RWPE2 (cell line): ENCODE results near the gene SCD5.

Experiments
- ATAC-seq: fragments of 200-7000 bp; cut with Tn5 transposase; 3 replicates; pipeline ENCODE4 v1.9.1; 2021; ENCODE audit warnings: low read depth
- DNase-seq: peaks from one replicate; pipeline ENCODE4 v3.0.0-alpha.2; 2020; ENCODE audit warnings: low spot score
- H3K27ac ChIP-seq: fragments of 450-650 bp; 2 replicates; pipeline ENCODE4 v1.5.1; 2017; ENCODE audit warnings: mild to moderate bottlenecking; ENCODE audit not compliant: poor library complexity, severe bottlenecking
- H3K27me3 ChIP-seq: fragments of 250-450 bp; sonication (Bioruptor Pico); 2 replicates; pipeline ENCODE4 v1.5.1; 2021; ENCODE audit warnings: mild to moderate bottlenecking, moderate library complexity; ENCODE audit not compliant: insufficient read depth, poor library complexity, severe bottlenecking
- H3K36me3 ChIP-seq: fragments of 250-450 bp; sonication (Bioruptor Pico); 2 replicates; pipeline ENCODE4 v1.5.1; 2020; ENCODE audit warnings: low read depth, mild to moderate bottlenecking, moderate library complexity
- H3K4me1 ChIP-seq: fragments of 250-450 bp; sonication (Bioruptor Pico); 2 replicates; pipeline ENCODE4 v1.5.1; 2021; ENCODE audit warnings: mild to moderate bottlenecking, moderate library complexity; ENCODE audit not compliant: insufficient read depth, poor library complexity, severe bottlenecking
- H3K4me3 ChIP-seq: fragments of 250-450 bp; sonication (Bioruptor Pico); 2 replicates; pipeline ENCODE4 v1.5.1; 2021; ENCODE audit warnings: mild to moderate bottlenecking, moderate library complexity; ENCODE audit not compliant: severe bottlenecking
- H3K9me3 ChIP-seq: fragments of 250-450 bp; sonication (Bioruptor Pico); 2 replicates; pipeline ENCODE4 v1.5.1; 2021; ENCODE audit warnings: mild to moderate bottlenecking, moderate library complexity; ENCODE audit not compliant: severe bottlenecking
- TF ChIP-seq, protein P1 (sequence below): fragments of 450-650 bp; IDR thresholded peaks from one replicate; pipeline ENCODE4 v1.5.1; 2017; ENCODE audit warnings: mild to moderate bottlenecking, moderate library complexity; ENCODE audit not compliant: poor library complexity, severe bottlenecking

Gene SCD5

DNA sequence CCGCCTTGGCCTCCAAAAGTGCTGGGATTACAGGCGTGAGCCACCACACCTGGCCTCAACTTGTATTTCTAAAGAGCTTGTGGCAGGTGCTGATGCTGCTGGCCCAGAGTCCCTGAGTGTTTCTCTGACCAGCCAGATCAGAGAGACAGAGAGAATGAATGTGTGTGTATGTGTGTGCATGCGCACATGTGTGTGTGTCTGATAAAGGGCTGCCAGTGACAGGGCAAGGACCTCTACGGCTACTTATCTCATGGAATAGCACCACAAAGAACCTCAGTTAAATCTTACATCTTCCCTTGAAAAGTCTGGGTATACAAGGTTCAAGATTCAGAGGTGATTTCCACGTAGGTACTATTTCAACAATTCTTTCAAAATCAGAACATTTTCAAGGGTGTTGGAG is 86.0 kb downstream of the SCD5 start:
- Histone ChIP-seq H3K36me3 (no peaks in the 10 kb centered on the region), H3K27ac (no peak overlapping the region), H3K4me1 (no peaks in the 10 kb centered on the region), H3K4me3 (no peak overlapping the region), H3K9me3 (no peaks in the 10 kb centered on the region), H3K27me3 (no peaks in the 10 kb centered on the region)
- TF ChIP-seq, protein P1, sequence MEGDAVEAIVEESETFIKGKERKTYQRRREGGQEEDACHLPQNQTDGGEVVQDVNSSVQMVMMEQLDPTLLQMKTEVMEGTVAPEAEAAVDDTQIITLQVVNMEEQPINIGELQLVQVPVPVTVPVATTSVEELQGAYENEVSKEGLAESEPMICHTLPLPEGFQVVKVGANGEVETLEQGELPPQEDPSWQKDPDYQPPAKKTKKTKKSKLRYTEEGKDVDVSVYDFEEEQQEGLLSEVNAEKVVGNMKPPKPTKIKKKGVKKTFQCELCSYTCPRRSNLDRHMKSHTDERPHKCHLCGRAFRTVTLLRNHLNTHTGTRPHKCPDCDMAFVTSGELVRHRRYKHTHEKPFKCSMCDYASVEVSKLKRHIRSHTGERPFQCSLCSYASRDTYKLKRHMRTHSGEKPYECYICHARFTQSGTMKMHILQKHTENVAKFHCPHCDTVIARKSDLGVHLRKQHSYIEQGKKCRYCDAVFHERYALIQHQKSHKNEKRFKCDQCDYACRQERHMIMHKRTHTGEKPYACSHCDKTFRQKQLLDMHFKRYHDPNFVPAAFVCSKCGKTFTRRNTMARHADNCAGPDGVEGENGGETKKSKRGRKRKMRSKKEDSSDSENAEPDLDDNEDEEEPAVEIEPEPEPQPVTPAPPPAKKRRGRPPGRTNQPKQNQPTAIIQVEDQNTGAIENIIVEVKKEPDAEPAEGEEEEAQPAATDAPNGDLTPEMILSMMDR, result no peak
- DNase-seq (no peak), ATAC-seq (no peak)

DNA sequence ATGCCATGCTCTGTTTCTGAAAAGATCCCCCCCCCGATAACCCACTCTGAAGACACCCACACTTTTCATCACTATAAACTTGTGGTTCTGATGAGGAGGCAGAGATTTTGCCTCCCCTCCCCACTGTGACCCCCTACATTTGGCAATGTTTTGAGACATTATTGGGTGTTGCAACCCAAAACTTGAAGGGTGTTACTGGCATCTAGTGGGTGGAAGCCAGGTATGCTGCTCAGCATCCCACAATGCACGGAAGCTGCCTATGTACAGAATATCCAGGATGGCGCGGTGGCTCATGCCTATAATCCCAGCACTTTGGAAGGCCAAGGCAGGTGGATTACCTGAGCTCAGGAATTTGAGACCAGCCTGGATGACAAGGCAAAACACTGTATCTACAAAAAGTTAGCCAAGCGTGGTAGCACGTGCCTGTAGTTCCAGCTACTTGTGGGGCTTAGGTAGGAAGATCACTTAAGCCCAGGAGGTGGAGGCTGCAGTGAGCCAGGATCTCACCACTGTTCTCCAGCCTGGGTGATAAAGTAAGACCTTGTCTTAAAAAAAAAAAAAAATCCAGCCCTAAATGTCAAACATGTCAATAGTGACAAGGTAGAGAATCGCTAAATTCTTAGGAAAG is 87.3 kb downstream of the SCD5 start:
- no peak for ATAC-seq
- H3K9me3 ChIP-seq, result no peaks in the 10 kb centered on the region
- H3K4me3 ChIP-seq, result no peak overlapping the region
- TF ChIP-seq, protein P1, result no peak
- no peaks in the 10 kb centered on the region for H3K4me1 ChIP-seq
- H3K27ac ChIP-seq, result no peak overlapping the region
- DNase-seq, result no peak
- H3K27me3 ChIP-seq, result no peaks in the 10 kb centered on the region
- no peaks in the 10 kb centered on the region for H3K36me3 ChIP-seq

DNA sequence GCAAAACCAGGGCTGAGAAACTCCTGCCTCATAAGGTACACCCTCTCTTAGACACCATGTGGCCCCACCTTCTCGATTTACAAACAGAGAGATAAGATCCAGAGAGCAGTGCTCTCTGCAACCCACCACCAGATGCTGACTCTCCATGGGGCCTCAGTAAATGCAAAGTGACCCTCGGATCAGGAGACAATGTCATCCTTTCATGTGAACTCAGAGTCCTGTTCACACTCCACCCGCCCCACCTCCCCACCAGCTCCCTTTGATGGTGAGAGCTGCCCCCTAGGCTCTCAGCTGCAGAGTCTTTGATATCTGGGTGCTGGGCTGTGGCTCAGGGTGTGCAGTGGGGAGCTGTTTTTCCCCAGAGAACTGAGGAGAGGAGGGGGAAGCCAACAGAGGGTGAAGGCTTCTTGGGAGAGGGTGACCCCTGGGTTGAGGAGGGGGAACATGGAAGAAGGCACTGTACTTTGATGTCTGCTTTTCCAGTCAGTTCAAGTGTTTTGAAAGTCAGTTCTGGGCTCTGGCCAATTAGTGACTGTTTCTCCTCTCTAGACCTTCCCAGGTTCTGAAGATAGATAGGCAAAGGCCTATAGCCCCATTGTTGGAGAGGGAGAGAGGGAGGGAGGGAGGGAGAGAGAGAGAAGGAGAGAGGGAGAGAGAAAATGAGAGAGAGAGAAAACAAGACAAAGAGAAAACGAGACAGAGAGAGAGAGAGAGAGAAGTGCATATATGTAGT is 88.2 kb downstream of the SCD5 start:
- Histone ChIP-seq H3K4me1 (no peaks in the 10 kb centered on the region), H3K36me3 (no peaks in the 10 kb centered on the region), H3K9me3 (no peaks in the 10 kb centered on the region), H3K4me3 (no peak overlapping the region), H3K27ac (no peak overlapping the region), H3K27me3 (no peaks in the 10 kb centered on the region)
- TF ChIP-seq, protein P1, result no peak
- ATAC-seq, result no peak
- no peak for DNase-seq

DNA sequence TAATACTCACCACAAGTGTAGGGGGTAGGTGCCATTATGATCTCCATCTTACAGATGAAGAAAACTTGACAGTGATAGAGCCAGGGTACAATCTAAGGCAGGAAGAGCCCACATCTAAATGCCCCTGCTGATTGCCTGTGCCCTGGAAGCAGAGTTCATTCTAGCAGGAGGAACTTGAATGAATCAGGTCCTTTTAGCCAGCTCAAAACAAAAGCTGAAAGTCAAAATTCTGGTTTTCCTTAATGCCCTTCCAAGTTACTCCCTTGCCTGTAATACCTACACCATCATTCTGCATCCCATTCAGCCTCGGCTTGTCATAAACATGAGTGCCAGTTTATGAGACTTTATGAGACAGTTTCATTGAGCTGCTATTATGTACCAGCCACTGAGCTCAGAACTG is 89.6 kb downstream of the SCD5 start:
- Histone ChIP-seq H3K4me1 (no peaks in the 10 kb centered on the region), H3K27me3 (no peaks in the 10 kb centered on the region), H3K9me3 (no peaks in the 10 kb centered on the region), H3K27ac (no peak overlapping the region), H3K36me3 (no peaks in the 10 kb centered on the region), H3K4me3 (no peak overlapping the region)
- DNase-seq (no peak), ATAC-seq (no peak)
- TF ChIP-seq, protein P1, result no peak
